Measurements from ENCODE around the gene OR2L8. TPM values are rescaled to one million over a fixed set of nuclear protein-coding genes. Genes with fewer than 3 reads are reported as not detected.

The OR2L8 gene
- total and polyA plus RNA-seq, 4 experiments from 2014 or later: 0.69 to 0.73 TPM; not detected in 2

DNA sequence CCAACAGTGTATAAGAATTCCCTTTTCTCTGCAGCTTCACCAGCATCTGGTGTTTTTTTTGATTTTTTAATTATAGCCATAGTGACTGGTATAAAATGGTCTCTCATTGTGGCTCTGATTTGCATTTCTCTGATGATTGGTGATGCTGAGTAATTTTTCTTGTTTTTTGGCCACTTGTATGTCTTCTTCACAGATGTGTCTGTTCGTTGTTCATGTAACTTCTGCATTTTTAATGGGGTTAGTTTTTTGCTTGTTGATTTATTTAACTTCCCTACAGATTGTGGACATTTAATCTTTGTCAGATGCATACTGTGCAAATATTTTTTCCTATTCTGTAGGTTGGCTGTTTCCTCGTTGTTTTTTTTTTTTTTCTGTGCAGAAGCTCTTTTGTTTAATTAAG is 44.3 kb downstream of the OR2L8 start:
- H3K4me1 Mint-ChIP-seq: no peaks in the 10 kb centered on the region
- CTCF ChIA-PET (ENCODE audit: partially characterized antibody): no interaction called here
- no peaks in the 10 kb centered on the region for H3K9me3 ChIP-seq (ENCODE audit: control insufficient read depth in 1 of 2, low read length in 2 of 2)
- no peak overlapping the region for H3K4me3 Mint-ChIP-seq
- H3K36me3 Mint-ChIP-seq: peaks cover 0 to 4% of the 10 kb centered on the region in 2 donors
- no peaks in the 10 kb centered on the region for H3K27me3 ChIP-seq (ENCODE audit: insufficient read depth, low read length)
- H3K36me3 ChIP-seq (ENCODE audit: insufficient read depth, low read length): no peaks in the 10 kb centered on the region
- no peaks in the 10 kb centered on the region for H3K4me1 ChIP-seq (ENCODE audit: insufficient read depth, low read length)
- no peak overlapping the region for H3K4me3 ChIP-seq (ENCODE audit: low read length in 2 of 2)
- H3K27ac Mint-ChIP-seq: no peak overlapping the region
- H3K9me3 Mint-ChIP-seq: peaks cover 0 to 7% (median 3%) of the 10 kb centered on the region in 8 donors
- intact Hi-C loops (cut with micrococcal nuclease): no loop called here
- H3K27ac ChIP-seq (ENCODE audit: low read depth, low read length): no peak overlapping the region
- POLR2A ChIA-PET (ENCODE audit: partially characterized antibody): no interaction called here
- no peaks in the 10 kb centered on the region for H3K27me3 Mint-ChIP-seq
- DNase-seq: no peak

DNA sequence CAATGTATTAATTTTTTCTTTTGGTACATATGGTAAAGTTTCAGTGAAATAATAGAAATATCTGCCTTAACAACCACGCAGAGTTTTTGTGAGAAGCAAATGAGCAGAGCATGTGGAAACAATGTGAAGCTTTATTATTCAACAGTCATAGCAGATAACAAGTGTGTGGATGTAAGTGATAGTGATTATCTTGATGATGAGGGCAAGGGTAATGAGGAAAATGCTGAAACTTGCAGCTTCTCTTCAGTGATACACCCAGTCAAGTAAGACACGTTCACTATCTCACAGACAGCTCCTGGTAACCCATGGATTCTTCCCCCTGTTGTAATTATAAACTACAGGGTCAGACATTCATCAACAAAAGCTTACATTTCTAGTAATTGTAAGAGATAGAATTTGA is 50.2 kb downstream of the OR2L8 start:
- no peaks in the 10 kb centered on the region for H3K27me3 Mint-ChIP-seq
- peaks cover 0 to 2% of the 10 kb centered on the region in 2 donors for H3K36me3 Mint-ChIP-seq
- Histone ChIP-seq H3K4me3 (ENCODE audit: low read length in 2 of 2) (no peak overlapping the region), H3K9me3 (ENCODE audit: control insufficient read depth in 1 of 2, low read length in 2 of 2) (no peaks in the 10 kb centered on the region), H3K36me3 (ENCODE audit: insufficient read depth, low read length) (no peaks in the 10 kb centered on the region), H3K27ac (ENCODE audit: low read depth, low read length) (no peak overlapping the region), H3K27me3 (ENCODE audit: insufficient read depth, low read length) (no peaks in the 10 kb centered on the region), H3K4me1 (ENCODE audit: insufficient read depth, low read length) (no peaks in the 10 kb centered on the region)
- no peak overlapping the region for H3K27ac Mint-ChIP-seq
- CTCF ChIA-PET (ENCODE audit: partially characterized antibody): no interaction called here
- H3K4me1 Mint-ChIP-seq: no peaks in the 10 kb centered on the region
- H3K4me3 Mint-ChIP-seq: no peak overlapping the region
- intact Hi-C loops (cut with micrococcal nuclease): no loop called here
- H3K9me3 Mint-ChIP-seq: peaks cover 0 to 11% (median 2%) of the 10 kb centered on the region in 8 donors
- POLR2A ChIA-PET (ENCODE audit: partially characterized antibody): no interaction called here
- no peak for DNase-seq

Other genes with a start within 250 kb of the OR2L8 start
- not detected for gene OR6F1, start 232.2 kb upstream of the OR2L8 start, total RNA-seq
- not detected for gene OR6F1, start 232.2 kb upstream of the OR2L8 start, polyA plus RNA-seq
- gene OR14K1, start 210.2 kb upstream of the OR2L8 start, total RNA-seq: not detected
- not detected for gene OR14K1, start 210.2 kb upstream of the OR2L8 start, polyA plus RNA-seq
- gene OR14A2, start 200.7 kb upstream of the OR2L8 start, total RNA-seq: not detected
- gene OR14A2, start 200.7 kb upstream of the OR2L8 start, polyA plus RNA-seq: not detected
- gene OR1C1, start 188.3 kb upstream of the OR2L8 start, total RNA-seq: not detected
- gene OR1C1, start 188.3 kb upstream of the OR2L8 start, polyA plus RNA-seq: not detected
- not detected for gene OR14A16, start 124.7 kb upstream of the OR2L8 start, total RNA-seq
- gene OR14A16, start 124.7 kb upstream of the OR2L8 start, polyA plus RNA-seq: not detected
- not detected for gene OR11L1, start 107.0 kb upstream of the OR2L8 start, total RNA-seq
- not detected for gene OR11L1, start 107.0 kb upstream of the OR2L8 start, polyA plus RNA-seq
- under 1 TPM in 1 of 2 experiments, not detected in 1; 0.23 TPM for gene TRIM58, start 91.7 kb upstream of the OR2L8 start, total RNA-seq
- gene TRIM58, start 91.7 kb upstream of the OR2L8 start, polyA plus RNA-seq: under 1 TPM; 0.24 to 0.52 TPM
- gene OR2W3, start 53.3 kb upstream of the OR2L8 start, total RNA-seq: not detected
- gene OR2W3, start 53.3 kb upstream of the OR2L8 start, polyA plus RNA-seq: not detected
- gene OR2T8, start 28.6 kb upstream of the OR2L8 start, total RNA-seq: not detected
- not detected for gene OR2T8, start 28.6 kb upstream of the OR2L8 start, polyA plus RNA-seq
- gene OR2AJ1, start 24.0 kb upstream of the OR2L8 start, total RNA-seq: not detected
- gene OR2AJ1, start 24.0 kb upstream of the OR2L8 start, polyA plus RNA-seq: not detected
- under 1 TPM in 1 of 2 experiments, not detected in 1; 0.35 TPM for gene OR2AK2, start 16.4 kb downstream of the OR2L8 start, total RNA-seq
- gene OR2AK2, start 16.4 kb downstream of the OR2L8 start, polyA plus RNA-seq: not detected
- gene OR2L5, start 64.8 kb downstream of the OR2L8 start, total RNA-seq: under 1 TPM; 0.23 to 0.25 TPM
- not detected for gene OR2L5, start 64.8 kb downstream of the OR2L8 start, polyA plus RNA-seq
- gene OR2L2, start 81.2 kb downstream of the OR2L8 start, total RNA-seq: under 1 TPM; 0.17 TPM
- gene OR2L2, start 81.2 kb downstream of the OR2L8 start, polyA plus RNA-seq: not detected
- under 1 TPM; 0.11 to 0.17 TPM for gene OR2L3, start 98.0 kb downstream of the OR2L8 start, total RNA-seq
- gene OR2L3, start 98.0 kb downstream of the OR2L8 start, polyA plus RNA-seq: not detected
- under 1 TPM in 1 of 2 experiments, not detected in 1; 0.17 TPM for gene OR2L13, start 146.3 kb downstream of the OR2L8 start, total RNA-seq
- gene OR2L13, start 146.3 kb downstream of the OR2L8 start, polyA plus RNA-seq: not detected
- not detected for gene OR2M5, start 196.3 kb downstream of the OR2L8 start, total RNA-seq
- not detected for gene OR2M5, start 196.3 kb downstream of the OR2L8 start, polyA plus RNA-seq
- not detected for gene OR2M2, start 226.0 kb downstream of the OR2L8 start, total RNA-seq
- not detected for gene OR2M2, start 226.0 kb downstream of the OR2L8 start, polyA plus RNA-seq
- gene OR2M3, start 248.4 kb downstream of the OR2L8 start, total RNA-seq: not detected
- gene OR2M3, start 248.4 kb downstream of the OR2L8 start, polyA plus RNA-seq: not detected